Mesendoderm (in vitro differentiated cells): ENCODE measurements around the gene OPCML.

ENCODE experiments used
- DNase-seq: peaks from one replicate; pipeline ENCODE4 v3.0.0; 2013
- H2AK5ac ChIP-seq: 2 replicates; pipeline ENCODE4 v1.6.1; 2013; ENCODE audit warnings: low read length, inconsistent platforms
- H2BK120ac ChIP-seq: 2 replicates; pipeline ENCODE4 v1.6.1; 2013; ENCODE audit warnings: low read depth, mild to moderate bottlenecking, low read length, moderate library complexity, mixed read lengths
- H2BK15ac ChIP-seq: replicated peaks from 2 replicates; pipeline ENCODE4 v1.6.1; 2013; ENCODE audit warnings: low read depth, mild to moderate bottlenecking, moderate library complexity
- H2BK5ac ChIP-seq: 2 replicates; pipeline ENCODE4 v1.6.1; 2013; ENCODE audit warnings: low read length, inconsistent platforms
- H3K18ac ChIP-seq: 2 replicates; pipeline ENCODE4 v1.6.1; 2013; ENCODE audit warnings: mild to moderate bottlenecking, low read length, mixed read lengths
- H3K23ac ChIP-seq: one replicate; pipeline ENCODE4 v1.6.1; 2013; ENCODE audit warnings: low read length
- H3K27ac ChIP-seq: 2 replicates; pipeline ENCODE4 v1.5.1; 2013; ENCODE audit warnings: low read depth, mild to moderate bottlenecking, inconsistent platforms, low read length, moderate library complexity
- H3K27me3 ChIP-seq: 2 replicates; pipeline ENCODE4 v1.6.1; 2013; ENCODE audit warnings: low read length, control low read depth, mild to moderate bottlenecking, inconsistent platforms; ENCODE audit not compliant: insufficient read depth, poor library complexity
- H3K36me3 ChIP-seq: 2 replicates; pipeline ENCODE4 v1.6.1; 2013; ENCODE audit warnings: low read length, inconsistent platforms; ENCODE audit not compliant: control insufficient read depth, insufficient read depth
- H3K4ac ChIP-seq: one replicate; pipeline ENCODE4 v1.6.1; 2013; ENCODE audit warnings: low read depth, mild to moderate bottlenecking, low read length, moderate library complexity
- H3K4me1 ChIP-seq: 2 replicates; pipeline ENCODE4 v1.6.1; 2013; ENCODE audit warnings: low read depth, low read length, inconsistent platforms; ENCODE audit not compliant: control insufficient read depth
- H3K4me2 ChIP-seq: 2 replicates; pipeline ENCODE4 v1.6.1; 2013; ENCODE audit warnings: low read length
- H3K4me3 ChIP-seq: 2 replicates; pipeline ENCODE4 v1.5.1; 2013; ENCODE audit warnings: mild to moderate bottlenecking, low read length
- H3K56ac ChIP-seq: one replicate; pipeline ENCODE4 v1.6.1; 2013; ENCODE audit warnings: low read length
- H3K79me1 ChIP-seq: 2 replicates; pipeline ENCODE4 v1.6.1; 2013; ENCODE audit warnings: low read length, inconsistent platforms
- H3K79me2 ChIP-seq: 2 replicates; pipeline ENCODE4 v1.6.1; 2013; ENCODE audit warnings: mild to moderate bottlenecking, low read length; ENCODE audit not compliant: control insufficient read depth, insufficient read depth
- H3K9ac ChIP-seq: 2 replicates; pipeline ENCODE4 v1.6.1; 2013; ENCODE audit warnings: low read length, inconsistent platforms
- H4K5ac ChIP-seq: one replicate; pipeline ENCODE4 v1.6.1; 2013; ENCODE audit warnings: low read length
- H4K8ac ChIP-seq: one replicate; pipeline ENCODE4 v1.6.1; 2013; ENCODE audit warnings: low read depth, mild to moderate bottlenecking, control low read depth, low read length, moderate library complexity
- WGBS: extraction: QIAGEN DNeasy Blood & Tissue Kit; methylation state at CpG from one replicate; pipeline ENCODE4 v1.1.7; 2013; ENCODE audit warnings: low lambda C conversion rate, missing lambda C conversion rate; ENCODE audit not compliant: insufficient coverage; ENCODE audit errors: extremely low coverage; 5-methylcytosine and 5-hydroxymethylcytosine counted together

Gene OPCML

GRCh38 chr11:132821014-132821413, 711.3 kb downstream of the OPCML start:
- H3K4me1 ChIP-seq = peaks cover 2% of the 10 kb centered on the region
- no CpG with 5 or more reads among the region's 1 CpG for WGBS
- peak overlapping the region; percentile 6 for H3K18ac ChIP-seq
- no peak overlapping the region for H2BK120ac ChIP-seq
- no peak overlapping the region for H2AK5ac ChIP-seq
- H3K27me3 ChIP-seq = no peaks in the 10 kb centered on the region
- no peak overlapping the region for H4K8ac ChIP-seq
- no peak overlapping the region for H3K9ac ChIP-seq
- no peaks in the 10 kb centered on the region for H3K79me1 ChIP-seq
- no peak overlapping the region for H3K4ac ChIP-seq
- no peak overlapping the region for H2BK15ac ChIP-seq
- H2BK5ac ChIP-seq = no peak overlapping the region
- no peak overlapping the region for H3K4me3 ChIP-seq
- H3K23ac ChIP-seq = no peak overlapping the region
- no peak overlapping the region for H4K5ac ChIP-seq
- DNase-seq = peak; percentile 89
- no peaks in the 10 kb centered on the region for H3K79me2 ChIP-seq
- H3K27ac ChIP-seq = peak overlapping the region; percentile 6
- H3K56ac ChIP-seq = no peak overlapping the region
- no peaks in the 10 kb centered on the region for H3K36me3 ChIP-seq
- no peak overlapping the region for H3K4me2 ChIP-seq

- Histone ChIP-seq H3K79me2 (no peaks in the 10 kb centered on the region), H3K4me2 (no peak overlapping the region), H3K36me3 (no peaks in the 10 kb centered on the region), H3K79me1 (no peaks in the 10 kb centered on the region), H3K56ac (no peak overlapping the region), H3K27ac (no peak overlapping the region), H3K23ac (no peak overlapping the region), H3K4me1 (no peaks in the 10 kb centered on the region), H3K4me3 (no peak overlapping the region), H2BK15ac (no peak overlapping the region), H4K8ac (no peak overlapping the region), H4K5ac (no peak overlapping the region), H2BK5ac (no peak overlapping the region), H3K9ac (no peak overlapping the region), H2AK5ac (no peak overlapping the region), H3K18ac (no peak overlapping the region), H3K27me3 (no peaks in the 10 kb centered on the region), H3K4ac (no peak overlapping the region), H2BK120ac (no peak overlapping the region)
- DNase-seq = no peak
- no CpG with 5 or more reads among the region's 1 CpG for WGBS
These were observed 713.4 kb downstream of the OPCML start for GRCh38 chr11:132818951-132819350.

- H2AK5ac ChIP-seq = no peak overlapping the region
- H2BK15ac ChIP-seq = no peak overlapping the region
- no peak overlapping the region for H3K56ac ChIP-seq
- no peak overlapping the region for H3K4ac ChIP-seq
- H4K5ac ChIP-seq = no peak overlapping the region
- H3K4me1 ChIP-seq = no peaks in the 10 kb centered on the region
- no peak overlapping the region for H4K8ac ChIP-seq
- DNase-seq = no peak
- no CpG with 5 or more reads among the region's 1 CpG for WGBS
- H3K9ac ChIP-seq = no peak overlapping the region
- H3K79me1 ChIP-seq = no peaks in the 10 kb centered on the region
- H3K79me2 ChIP-seq = no peaks in the 10 kb centered on the region
- H3K4me2 ChIP-seq = no peak overlapping the region
- H3K36me3 ChIP-seq = no peaks in the 10 kb centered on the region
- H2BK5ac ChIP-seq = no peak overlapping the region
- no peak overlapping the region for H3K4me3 ChIP-seq
- no peak overlapping the region for H2BK120ac ChIP-seq
- no peaks in the 10 kb centered on the region for H3K27me3 ChIP-seq
- H3K18ac ChIP-seq = no peak overlapping the region
- no peak overlapping the region for H3K27ac ChIP-seq
- H3K23ac ChIP-seq = no peak overlapping the region
These were observed 714.9 kb downstream of the OPCML start for GRCh38 chr11:132817387-132817786.

- no peak overlapping the region for H3K9ac ChIP-seq
- H2BK15ac ChIP-seq = no peak overlapping the region
- H3K18ac ChIP-seq = no peak overlapping the region
- H3K36me3 ChIP-seq = no peaks in the 10 kb centered on the region
- H3K79me1 ChIP-seq = no peaks in the 10 kb centered on the region
- no peaks in the 10 kb centered on the region for H3K79me2 ChIP-seq
- WGBS = no CpG with 5 or more reads among the region's 2 CpGs
- DNase-seq = no peak
- no peak overlapping the region for H3K56ac ChIP-seq
- no peak overlapping the region for H3K4me2 ChIP-seq
- H3K4me1 ChIP-seq = no peaks in the 10 kb centered on the region
- no peak overlapping the region for H3K4ac ChIP-seq
- no peak overlapping the region for H4K8ac ChIP-seq
- H3K4me3 ChIP-seq = no peak overlapping the region
- H2BK120ac ChIP-seq = no peak overlapping the region
- H2BK5ac ChIP-seq = no peak overlapping the region
- no peaks in the 10 kb centered on the region for H3K27me3 ChIP-seq
- no peak overlapping the region for H3K27ac ChIP-seq
- H4K5ac ChIP-seq = no peak overlapping the region
- no peak overlapping the region for H3K23ac ChIP-seq
- H2AK5ac ChIP-seq = no peak overlapping the region
These were observed 717.9 kb downstream of the OPCML start for GRCh38 chr11:132814410-132814809.

- H3K79me2 ChIP-seq = no peaks in the 10 kb centered on the region
- no peak overlapping the region for H3K56ac ChIP-seq
- H3K4me1 ChIP-seq = no peaks in the 10 kb centered on the region
- H2AK5ac ChIP-seq = no peak overlapping the region
- H2BK15ac ChIP-seq = no peak overlapping the region
- H3K4me3 ChIP-seq = no peak overlapping the region
- no peak overlapping the region for H4K8ac ChIP-seq
- DNase-seq = no peak
- no peak overlapping the region for H2BK5ac ChIP-seq
- no peak overlapping the region for H3K4ac ChIP-seq
- H3K79me1 ChIP-seq = no peaks in the 10 kb centered on the region
- H3K4me2 ChIP-seq = no peak overlapping the region
- no peaks in the 10 kb centered on the region for H3K36me3 ChIP-seq
- no peak overlapping the region for H2BK120ac ChIP-seq
- H3K27ac ChIP-seq = no peak overlapping the region
- no peaks in the 10 kb centered on the region for H3K27me3 ChIP-seq
- H4K5ac ChIP-seq = no peak overlapping the region
- H3K18ac ChIP-seq = no peak overlapping the region
- no peak overlapping the region for H3K23ac ChIP-seq
- WGBS = no CpG with 5 or more reads among the region's 6 CpGs
- H3K9ac ChIP-seq = no peak overlapping the region
These were observed 720.7 kb downstream of the OPCML start for GRCh38 chr11:132811649-132812048.

GRCh38 chr11:132809070-132809469, 723.2 kb downstream of the OPCML start:
- Histone ChIP-seq H2BK120ac (no peak overlapping the region), H3K79me2 (no peaks in the 10 kb centered on the region), H3K23ac (no peak overlapping the region), H2BK5ac (no peak overlapping the region), H3K4me2 (no peak overlapping the region), H3K4ac (no peak overlapping the region), H2BK15ac (no peak overlapping the region), H3K36me3 (no peaks in the 10 kb centered on the region), H3K4me3 (no peak overlapping the region), H4K8ac (no peak overlapping the region), H3K4me1 (no peaks in the 10 kb centered on the region), H3K18ac (no peak overlapping the region), H3K27ac (no peak overlapping the region), H3K27me3 (no peaks in the 10 kb centered on the region), H3K79me1 (no peaks in the 10 kb centered on the region), H3K9ac (no peak overlapping the region), H4K5ac (no peak overlapping the region), H3K56ac (no peak overlapping the region), H2AK5ac (no peak overlapping the region)
- DNase-seq = no peak
- no CpG with 5 or more reads among the region's 6 CpGs for WGBS
